Dermis blood vessel endothelial cell (primary cell): ENCODE data around the gene EFNB2. TPM values are rescaled to one million over a fixed set of nuclear protein-coding genes. Genes with fewer than 3 reads are reported as not detected.

Experiments
- DNase-seq: peaks from one replicate; pipeline ENCODE4 v3.0.0; 2010
- total RNA-seq: library from RNA; depleted of rRNA; stranded (reverse); fragments of >200 nt; gene quantifications from 2 replicates; pipeline ENCODE4 v1.2.3, GENCODE V29; 2014

Gene EFNB2
- total RNA-seq, 1 donor from 2014 or later = 60.1 TPM

DNA sequence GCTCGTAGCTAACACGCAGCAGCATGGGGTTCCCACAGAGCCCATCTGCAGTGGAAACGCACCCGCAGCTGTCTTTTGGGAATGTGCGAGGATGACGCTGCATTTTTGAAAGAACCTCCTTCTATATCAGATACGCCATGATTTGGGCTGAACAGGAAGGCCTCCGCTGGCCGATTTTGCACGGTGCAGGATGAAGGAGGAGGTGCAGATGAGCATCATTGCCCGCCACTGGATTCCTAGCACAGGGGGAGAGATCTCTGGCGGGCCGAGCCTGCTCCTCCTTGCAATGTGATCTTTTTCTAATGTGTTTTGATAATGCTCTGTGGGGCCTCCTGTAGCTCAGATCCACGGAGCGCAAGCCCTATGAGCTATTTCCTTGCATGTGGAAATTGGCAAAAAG is 55.5 kb downstream of the EFNB2 start:
- no peak for DNase-seq

DNA sequence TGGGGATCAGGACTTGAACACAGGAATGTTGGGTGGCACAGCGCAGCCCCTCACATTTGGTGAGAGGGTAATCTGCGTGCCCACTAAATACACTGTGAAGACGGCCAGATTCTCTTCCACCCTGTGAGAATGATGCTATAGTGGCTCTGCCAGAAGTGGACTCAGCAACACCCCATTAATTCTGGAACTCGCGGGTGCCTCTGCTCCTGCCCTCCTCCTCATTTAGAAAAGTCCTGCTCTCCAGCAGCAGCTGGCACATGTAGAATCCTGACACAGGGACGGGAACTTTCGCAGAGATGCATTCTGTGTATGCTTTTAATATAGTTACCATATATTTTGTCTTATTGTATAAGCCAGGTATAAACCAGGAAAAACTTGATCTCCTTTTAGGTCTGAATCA is 57.3 kb downstream of the EFNB2 start:
- DNase-seq = no peak

DNA sequence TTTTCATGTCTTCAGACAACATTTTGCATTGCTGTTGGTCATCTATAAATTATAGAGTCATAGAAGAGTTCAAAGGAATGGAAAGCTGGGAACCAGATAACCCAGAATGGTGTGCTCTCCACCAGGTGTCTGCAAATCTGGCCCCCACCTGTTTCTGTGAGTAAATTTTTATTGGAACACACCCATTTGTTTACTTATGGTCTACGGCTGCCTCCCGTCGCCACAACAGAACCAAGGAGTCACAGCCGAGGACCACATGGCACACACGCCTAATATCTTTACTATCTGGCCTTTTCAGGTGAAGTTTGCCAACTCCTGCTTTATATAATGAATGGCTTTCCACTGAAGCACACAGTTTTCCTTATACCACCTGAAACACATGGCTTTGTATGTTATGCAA is 58.2 kb downstream of the EFNB2 start:
- no peak for DNase-seq

DNA sequence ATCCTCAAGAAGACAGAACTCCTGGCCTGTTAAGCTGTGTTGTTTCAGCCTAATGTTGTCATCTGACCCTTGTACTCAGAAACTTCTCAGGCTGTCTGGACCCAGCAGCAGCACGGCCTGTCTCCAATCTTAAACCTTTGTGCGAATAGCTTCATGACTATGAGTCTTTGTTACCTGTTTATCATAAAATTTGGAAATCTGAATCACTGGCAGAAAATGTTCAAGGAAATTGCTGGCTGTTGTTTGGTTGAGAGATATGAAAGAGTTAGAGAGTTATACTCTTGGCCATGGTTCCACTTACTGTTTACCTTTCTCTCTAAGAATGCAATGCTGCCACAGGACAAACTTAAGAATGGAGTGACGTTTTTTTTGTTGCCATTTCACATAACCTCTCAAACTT is 59.6 kb downstream of the EFNB2 start:
- no peak for DNase-seq

DNA sequence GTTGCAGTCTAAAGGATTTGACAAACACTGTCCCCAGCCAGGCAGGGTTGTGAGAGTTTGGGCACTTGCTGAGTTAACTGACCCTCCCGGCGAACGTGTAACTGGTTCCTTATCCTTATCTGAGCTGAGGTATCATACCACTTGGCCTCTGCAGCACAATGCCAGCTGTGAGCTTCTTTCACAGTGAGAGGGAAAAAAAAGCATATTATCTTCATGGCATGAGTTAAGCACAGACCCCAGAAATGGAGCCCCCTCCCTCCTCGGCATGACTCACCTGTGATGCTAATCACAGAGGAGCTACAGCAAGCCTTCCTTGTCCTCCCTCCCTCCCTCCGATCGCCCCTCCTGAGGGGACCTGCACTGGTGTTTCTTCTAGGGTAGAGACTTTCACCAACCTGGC is 60.5 kb downstream of the EFNB2 start:
- DNase-seq = no peak

DNA sequence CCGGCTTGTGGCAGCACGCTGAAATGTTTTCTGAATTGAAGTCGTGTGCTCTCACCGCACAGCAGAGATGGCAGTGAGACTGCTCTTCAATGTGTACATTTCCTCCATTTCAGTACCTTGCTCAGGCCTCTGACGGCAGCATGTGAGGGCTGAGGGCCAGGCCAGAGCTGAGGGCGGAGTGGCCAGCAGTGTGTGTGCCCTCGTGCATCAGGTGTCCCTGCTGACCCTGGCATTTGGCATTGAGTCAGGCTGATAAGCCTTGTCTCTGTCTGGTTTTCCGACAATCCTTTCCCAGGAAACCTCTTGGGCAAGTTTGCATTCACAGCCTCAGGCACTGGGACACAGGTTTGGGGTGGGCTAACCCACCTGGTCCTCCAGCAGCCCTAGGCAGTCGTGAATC is 62.3 kb downstream of the EFNB2 start:
- no peak for DNase-seq

DNA sequence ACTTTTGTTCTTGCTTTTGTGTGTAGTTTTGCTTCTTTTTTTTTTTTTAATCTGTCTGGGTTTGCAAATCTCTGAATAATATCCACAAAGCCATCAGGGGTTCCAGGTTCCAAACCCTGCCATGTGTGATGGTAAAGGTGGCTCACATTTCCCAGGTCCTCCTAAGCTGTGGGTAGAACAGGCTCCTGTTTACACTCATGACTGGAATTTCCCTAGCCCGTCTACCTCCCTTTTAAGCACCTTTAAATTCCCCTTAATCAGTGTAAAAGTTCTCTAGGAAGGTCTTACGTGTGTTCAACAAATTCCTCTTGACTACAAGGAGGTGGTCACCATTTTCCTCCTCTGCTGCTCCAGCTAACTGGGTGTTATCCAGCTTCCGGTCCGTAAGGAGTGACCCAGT is 62.8 kb downstream of the EFNB2 start:
- no peak for DNase-seq

DNA sequence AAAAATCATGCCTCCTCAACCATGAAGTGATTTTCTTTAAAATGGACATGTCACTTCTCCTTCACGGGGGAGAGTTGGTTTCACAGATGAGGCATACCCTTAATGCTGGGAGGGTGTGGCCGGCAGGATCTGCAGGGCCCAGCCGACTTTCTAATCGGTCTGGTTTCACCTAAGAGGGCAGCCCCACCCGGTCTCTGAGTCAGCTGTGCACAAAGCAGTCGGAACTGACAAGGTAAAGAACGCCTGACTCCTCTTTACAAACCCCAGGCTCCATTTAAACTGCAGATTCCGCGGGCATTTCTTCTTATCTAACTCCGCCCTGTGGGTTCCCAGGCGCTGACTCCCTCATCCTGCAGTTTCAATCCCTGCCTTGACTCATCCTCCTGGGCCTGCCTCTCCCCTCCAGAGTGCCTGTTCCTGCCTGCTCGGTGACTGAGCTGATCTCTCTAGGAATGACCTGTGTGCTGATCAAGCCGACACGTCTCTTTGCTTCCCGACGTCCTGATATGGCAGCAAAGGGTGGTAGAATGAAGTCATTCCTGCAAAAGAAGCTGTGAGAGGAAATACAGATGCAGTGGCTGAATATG is 63.4 kb downstream of the EFNB2 start:
- DNase-seq = peak; percentile 69

DNA sequence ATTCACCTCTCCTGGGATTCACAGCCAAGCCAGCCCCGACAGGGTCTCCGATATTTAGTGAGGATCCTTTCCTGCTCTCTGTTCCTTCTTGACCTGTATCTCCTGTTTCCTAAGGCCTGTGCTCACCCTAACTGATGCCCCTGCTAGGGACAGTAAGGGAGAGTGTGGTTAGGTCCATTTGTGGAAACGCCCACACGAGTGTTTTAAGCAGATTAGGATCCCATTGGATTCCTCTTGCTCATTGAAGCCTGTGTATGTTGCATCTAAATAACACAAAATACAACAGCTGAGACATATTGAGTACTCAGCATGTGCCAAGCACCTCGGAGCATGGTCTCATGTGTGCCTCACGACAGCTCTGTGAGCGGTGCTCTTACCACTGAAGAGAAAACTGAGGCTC is 64.9 kb downstream of the EFNB2 start:
- DNase-seq = no peak

DNA sequence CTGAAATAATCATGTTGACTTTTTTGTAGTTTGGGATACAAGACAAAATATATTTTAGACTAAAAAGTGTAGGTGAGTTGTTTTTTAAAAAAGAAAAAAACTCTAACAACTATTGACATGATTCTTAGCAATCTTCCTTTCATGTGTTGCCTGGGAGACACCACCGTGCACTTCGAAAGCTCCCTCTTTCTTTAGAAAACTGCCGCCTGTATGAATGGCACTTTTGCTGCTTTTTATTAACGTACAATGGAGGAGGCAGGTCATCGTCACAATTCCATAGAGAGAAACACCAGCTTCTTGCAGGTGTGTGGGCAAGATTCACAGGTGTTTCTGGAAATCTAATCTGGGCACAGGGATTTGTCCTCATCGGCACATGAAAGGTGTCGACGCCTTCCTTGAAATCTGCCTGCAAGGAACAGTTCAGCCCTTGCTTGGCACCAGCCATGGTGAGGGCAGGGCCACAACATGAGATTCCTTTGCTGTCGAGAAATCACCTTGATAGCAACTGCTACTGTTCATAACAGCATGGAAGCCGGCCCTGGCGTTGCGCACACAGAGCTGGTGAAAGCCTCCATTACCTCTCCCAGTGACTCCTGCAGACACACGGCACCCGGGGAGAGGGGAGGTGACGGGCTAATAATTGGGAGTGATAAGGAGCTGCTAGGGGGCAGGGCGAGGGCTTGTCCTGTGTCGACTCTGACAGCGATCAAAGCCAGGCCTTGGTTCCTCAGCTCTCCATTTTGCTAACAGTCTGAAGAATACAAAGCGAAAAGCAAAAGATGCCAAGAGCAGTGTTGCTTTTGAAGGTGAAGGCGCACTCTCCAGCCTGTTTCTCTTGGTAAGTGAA is 66.5 kb downstream of the EFNB2 start:
- DNase-seq = no peak

DNA sequence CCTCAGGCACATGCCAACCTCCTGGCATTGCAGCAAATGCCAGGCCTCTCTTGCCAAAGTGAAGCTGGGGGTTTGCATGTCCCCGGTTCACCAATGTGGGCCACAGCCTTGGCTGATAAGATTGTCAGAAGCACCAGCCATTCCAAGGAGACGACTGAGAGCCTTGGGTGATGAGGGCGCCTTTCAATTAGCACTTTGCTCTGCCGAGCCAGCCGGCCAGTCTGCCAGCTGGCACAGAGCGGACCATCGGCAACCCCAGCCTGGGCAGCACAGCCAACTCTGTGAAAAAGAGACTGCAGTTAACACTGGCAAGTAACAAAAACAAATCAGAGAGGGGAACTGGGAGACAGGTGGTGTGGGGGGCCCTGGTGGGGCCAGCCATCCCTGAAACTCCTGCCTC is 67.3 kb downstream of the EFNB2 start:
- no peak for DNase-seq

DNA sequence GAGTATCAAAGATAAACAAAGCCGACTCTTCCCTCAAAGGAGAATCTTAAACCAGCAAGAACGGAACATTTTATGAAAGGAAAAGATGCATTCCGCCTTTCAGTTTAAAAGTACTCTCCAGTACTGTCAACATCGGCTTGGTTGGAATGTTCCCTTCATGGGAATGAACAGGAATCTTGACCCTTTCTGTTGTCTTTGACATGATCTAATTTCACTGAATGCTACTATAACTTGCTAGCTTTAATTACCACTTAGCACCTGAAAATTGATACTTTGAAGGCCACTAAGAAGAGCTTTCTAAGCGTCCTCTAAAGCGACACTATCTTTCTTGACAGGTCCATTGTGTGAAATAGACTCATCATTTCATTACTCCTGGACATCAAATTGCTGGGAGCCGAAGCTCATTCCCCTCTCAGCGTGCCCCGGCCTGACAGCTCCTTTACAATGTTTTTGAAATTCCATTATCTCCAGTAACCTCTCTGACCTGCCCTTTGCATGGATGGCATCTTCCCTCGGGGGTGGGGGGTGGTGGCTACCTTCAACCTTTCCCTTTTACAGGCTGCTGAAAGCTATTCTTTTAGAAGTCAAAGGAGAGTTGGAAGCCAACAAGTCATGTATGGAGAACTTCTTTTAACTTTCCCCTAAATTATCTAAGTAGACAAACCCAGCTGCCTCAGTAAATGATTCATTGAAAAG is 67.9 kb downstream of the EFNB2 start:
- no peak for DNase-seq

DNA sequence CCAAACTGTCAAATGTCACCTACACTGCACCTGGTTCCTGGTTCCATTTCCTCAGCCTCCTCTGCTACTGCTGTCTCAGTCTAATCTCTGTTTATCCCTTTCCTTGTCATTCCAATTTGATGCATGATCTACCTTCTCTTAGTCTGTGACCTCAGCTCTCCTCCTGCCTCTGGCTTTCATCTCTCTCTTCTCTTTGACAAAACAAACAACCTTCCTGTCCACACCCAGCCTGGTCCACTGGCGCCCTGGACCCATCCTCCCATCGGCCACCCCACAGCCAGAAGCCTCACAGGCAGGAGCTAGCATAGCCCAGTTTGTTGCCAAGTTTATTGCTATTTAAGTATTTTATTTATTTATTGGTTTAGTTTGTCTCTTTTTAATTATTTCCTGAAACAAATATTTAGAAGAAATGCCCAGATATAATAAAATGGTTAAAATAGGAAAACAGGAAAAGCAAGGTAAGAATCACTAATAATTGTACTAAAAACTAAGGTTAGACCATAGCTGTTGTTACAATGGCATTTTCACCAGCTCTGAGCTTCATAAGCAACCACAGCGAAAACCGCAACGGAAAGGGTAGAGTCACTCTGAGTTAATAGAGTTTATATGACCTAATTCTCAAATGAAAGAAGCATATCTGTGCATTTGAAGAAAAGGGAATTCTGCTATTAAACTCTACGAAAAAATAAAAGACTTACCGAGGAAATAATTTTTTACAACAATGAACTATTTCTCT is 68.6 kb downstream of the EFNB2 start:
- DNase-seq = no peak

DNA sequence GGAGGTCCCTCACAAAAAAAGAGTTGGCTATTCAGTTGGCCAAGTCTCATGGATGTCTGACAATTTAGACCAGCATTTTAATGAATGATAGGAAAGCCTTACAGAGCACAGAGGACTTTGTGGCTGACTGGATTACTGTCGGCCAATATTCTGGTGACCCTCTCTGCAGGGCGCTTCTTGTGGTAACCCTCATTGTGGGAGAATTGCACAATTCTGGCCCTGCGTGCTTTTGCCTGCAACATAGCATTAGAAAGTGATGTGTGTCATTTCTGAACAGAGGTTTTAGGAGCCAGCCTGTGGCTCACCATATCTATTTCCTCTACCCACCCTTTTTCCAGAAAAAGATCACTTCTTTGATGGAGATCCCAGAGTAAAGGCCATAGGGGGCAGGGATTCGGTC is 71.4 kb downstream of the EFNB2 start:
- DNase-seq = no peak

DNA sequence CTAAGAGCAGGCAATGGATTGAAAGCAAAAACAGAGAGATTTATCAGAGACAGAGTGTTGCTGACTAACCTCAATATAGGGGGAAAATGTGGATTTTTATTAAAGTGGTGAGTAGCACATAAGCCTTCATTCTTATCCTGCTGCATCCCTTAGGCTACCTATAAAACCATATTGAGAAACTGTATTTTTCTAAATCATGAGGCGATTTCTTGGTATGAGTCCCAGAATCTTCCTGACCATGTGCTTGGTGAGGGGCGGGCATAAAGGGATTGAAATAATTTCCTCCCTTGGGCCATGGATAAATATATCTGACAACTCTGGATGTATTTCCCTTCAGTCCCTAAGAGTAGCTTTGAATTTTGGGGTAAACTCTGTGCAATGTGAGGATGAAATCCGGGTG is 72.8 kb downstream of the EFNB2 start:
- DNase-seq = no peak

DNA sequence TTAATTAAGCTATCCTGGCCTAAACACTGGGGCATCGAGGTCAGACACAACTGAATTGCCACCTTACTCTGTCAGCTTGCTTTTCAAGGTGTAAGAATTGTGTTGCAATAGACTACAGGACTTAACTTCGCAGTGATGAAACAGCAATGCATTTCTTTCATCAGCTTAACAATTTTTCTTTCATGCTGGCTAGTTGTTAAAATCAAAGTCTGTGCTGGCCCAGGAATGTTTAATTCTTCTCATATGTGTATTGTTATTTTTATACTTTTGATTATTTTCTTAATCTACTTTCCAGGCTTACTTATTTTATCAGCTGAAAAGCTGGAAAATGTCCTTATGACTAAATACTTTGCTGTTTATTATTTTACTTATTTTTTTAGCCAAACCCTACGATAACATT is 79.7 kb downstream of the EFNB2 start:
- no peak for DNase-seq

DNA sequence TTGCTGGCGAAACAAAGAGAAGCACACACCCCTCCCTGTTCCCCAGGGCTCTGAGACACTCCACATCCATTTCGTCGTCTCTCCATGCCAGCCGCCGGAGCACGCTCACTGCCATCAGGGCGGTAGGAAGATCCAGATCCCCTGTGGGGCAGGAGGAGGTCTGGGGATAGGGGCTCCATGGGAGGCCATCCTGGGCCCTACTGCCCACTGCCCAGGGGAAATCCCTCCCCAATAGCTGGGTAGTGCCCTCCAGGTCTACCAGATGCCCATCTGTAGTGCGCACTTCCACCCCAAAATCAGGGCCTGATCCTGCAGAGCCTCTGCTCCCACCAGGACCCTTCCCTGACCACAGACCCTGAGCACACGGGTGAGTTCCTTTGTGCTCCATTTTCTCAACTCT is 80.3 kb downstream of the EFNB2 start:
- DNase-seq = no peak

DNA sequence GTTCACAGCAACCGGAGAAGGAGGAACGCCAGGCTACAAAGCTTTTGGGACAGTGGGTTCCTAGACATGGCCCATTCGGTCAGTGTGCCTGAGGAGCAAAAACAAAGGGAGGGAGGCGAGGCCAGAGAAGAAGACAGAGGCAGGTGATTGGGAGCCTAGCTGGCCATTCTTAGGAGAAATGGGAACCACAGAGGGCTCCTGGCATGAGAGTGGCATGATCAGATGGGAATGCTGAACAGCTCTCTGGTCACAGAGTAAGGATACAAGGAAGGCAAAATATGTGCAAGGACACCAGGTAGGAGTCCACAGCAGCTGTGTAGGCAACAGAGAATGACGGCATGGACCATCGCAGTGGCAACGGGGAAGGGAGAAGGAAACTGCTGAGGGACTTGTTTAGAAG is 82.4 kb downstream of the EFNB2 start:
- DNase-seq = no peak

DNA sequence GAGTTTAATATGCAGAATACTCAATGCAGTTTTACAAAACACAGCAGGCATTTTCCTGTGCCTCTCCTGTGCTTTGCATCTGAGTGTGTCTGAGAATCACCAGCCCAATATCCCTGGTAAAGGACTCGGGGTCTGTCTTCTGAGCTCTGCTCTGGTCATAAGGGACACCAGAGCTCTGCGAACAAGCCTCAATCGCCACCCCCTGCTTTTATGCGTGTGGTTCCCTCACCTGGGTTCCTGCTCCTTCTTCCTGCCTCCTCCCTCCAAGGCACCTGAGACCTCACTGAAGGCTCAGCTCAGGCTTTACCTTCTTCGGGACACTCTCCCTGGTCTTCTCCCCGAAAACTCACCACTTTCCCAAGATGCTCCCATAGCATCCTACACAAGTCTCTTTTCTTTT is 84.5 kb downstream of the EFNB2 start:
- DNase-seq = no peak

DNA sequence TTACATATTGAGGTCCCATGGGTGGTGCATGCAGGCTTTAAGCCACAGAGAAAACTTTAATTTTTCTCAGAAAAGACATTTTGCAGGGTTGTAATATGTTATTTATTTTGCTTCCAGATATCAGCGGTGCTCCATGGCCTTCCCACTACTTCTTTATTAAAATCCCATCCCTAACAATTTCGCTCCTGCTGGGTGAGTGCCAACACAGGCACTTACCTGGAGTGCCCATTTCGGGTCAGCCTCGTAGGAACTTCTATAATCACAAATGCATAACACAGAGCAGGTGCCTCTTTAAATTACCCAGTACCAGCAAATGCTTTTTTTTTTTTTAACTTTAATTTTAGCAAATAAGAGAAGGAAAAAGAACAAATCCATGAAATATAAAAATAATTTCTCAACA is 86.4 kb downstream of the EFNB2 start:
- DNase-seq = no peak

DNA sequence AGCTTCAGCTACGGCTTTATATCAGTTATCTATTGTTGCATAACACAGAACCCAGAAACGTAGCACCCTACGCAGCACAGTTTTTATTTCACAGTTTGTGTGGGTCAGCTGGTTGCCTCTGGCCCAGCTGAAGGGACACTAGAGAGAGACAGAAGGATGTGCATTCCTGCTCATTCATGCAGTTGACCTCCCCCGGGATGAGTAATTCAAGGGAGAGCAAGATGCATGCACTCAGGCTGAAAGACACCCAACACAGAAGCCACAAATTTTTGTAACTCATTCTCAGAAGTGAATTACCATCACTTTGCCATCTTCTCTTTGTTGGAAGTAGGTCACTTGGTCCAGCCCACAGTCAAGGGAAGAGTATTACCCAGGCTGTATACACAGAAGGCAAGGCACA is 89.5 kb downstream of the EFNB2 start:
- no peak for DNase-seq

DNA sequence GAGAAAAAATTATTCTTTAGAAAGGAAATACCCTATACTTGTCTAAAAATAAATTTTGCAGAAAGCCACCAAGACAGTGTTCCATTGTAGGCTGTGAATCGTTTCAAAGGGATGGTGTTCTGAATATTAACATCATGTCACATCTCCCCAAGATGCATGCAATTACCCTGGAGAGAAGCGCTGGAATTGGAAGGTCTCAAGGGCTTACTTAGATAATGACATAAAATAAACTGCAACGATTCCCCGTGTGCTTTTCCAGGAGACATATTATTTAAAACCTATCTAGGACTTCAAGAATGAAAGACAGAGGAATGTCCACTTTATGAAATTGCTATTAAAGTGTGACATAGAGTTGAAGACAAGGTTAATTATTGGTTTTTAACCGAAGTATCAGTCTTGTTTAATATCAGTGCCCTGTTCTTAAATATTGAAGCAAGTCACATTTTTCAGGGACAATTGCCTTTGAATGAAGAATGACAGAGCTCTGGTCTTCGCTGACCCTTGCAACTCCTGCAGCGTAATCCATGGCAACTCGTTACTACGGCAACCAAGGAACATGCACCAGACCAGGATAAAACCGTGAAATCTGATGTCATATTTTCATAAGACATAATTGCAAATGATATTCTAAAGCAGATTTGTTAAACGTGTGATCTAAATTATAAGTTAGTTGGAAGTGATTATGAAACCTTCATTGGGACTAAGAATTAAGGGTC is 91.7 kb downstream of the EFNB2 start:
- DNase-seq = no peak

DNA sequence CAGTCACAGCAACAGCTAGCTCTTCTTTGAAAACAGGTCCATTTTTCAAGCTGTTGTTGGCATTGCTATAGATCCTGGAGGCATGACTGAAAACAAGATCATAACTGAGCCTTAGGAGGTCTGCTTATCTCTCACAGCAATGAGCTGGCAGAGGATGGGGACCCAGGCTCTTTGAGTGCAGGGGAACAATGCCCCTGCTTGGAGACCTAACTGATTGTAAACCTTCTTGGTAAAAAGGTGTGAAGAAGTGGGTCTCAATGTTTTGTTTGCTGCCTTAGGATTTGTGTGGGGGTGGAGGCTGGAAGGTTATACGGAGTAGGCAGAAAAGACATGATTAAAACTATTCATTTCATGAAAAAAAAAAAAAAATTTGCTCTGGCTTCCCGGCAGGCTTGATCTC is 94.6 kb downstream of the EFNB2 start:
- DNase-seq = no peak
